OCI-LY3 (cell line): ENCODE measurements around the gene TMCO6.
"Not testable (repeated sequence)": the region's sequence is repeated elsewhere in the genome, so short reads cannot be mapped to it uniquely, and the experiment has no call there.

Experiments used
- H2AFZ ChIP-seq: fragments of 200-600, 300-600 bp; shearing (Covaris generic); 2 replicates; pipeline ENCODE4 v1.6.0; 2014; ENCODE audit warnings: antibody characterized with exemption, low read depth, low read length
- H3K27ac ChIP-seq: fragments of 200-600, 300-600 bp; sonication (generic); 2 replicates; pipeline ENCODE4 v1.5.1; 2014; ENCODE audit warnings: mild to moderate bottlenecking, low read length, moderate library complexity, mixed read lengths
- H3K27me3 ChIP-seq: fragments of 200-600, 300-600 bp; sonication (generic); 2 replicates; pipeline ENCODE4 v1.6.1; 2014; ENCODE audit warnings: low read depth, low read length, mixed read lengths
- H3K36me3 ChIP-seq: fragments of 200-600, 300-600 bp; sonication (generic); replicated peaks from 2 replicates; pipeline ENCODE3; 2014; ENCODE audit warnings: low read depth, low read length, mixed read lengths
- H3K4me1 ChIP-seq: fragments of 300-600, 200-600 bp; sonication (generic); 2 replicates; pipeline ENCODE4 v1.6.1; 2014; ENCODE audit warnings: low read length, mixed read lengths
- H3K4me2 ChIP-seq: fragments of 200-600, 300-600 bp; sonication (generic); 2 replicates; pipeline ENCODE4 v1.6.1; 2014; ENCODE audit warnings: low read length, mixed read lengths
- H3K4me3 ChIP-seq: fragments of 300-600, 200-600 bp; sonication (generic); 2 replicates; pipeline ENCODE4 v1.5.1; 2014; ENCODE audit warnings: antibody characterized with exemption, mild to moderate bottlenecking, low read length, moderate library complexity
- H3K79me2 ChIP-seq: fragments of 300-600, 200-600 bp; shearing (Covaris generic); 2 replicates; pipeline ENCODE4 v1.6.1; 2014; ENCODE audit warnings: mild to moderate bottlenecking, low read length, mixed read lengths
- H3K9ac ChIP-seq: fragments of 300-600, 200-600 bp; shearing (Covaris generic); 2 replicates; pipeline ENCODE4 v1.6.0; 2014; ENCODE audit warnings: mild to moderate bottlenecking, low read length, moderate library complexity
- H3K9me3 ChIP-seq: fragments of 200-600, 300-600 bp; shearing (Covaris generic); 2 replicates; pipeline ENCODE4 v1.6.1; 2014; ENCODE audit warnings: low read length, mixed read lengths; ENCODE audit not compliant: insufficient read depth
- H4K20me1 ChIP-seq: fragments of 200-600, 300-600 bp; sonication (generic); 2 replicates; pipeline ENCODE4 v1.6.1; 2016; ENCODE audit warnings: low read length, mixed read lengths; ENCODE audit not compliant: insufficient read depth
- EZH2phosphoT487 ChIP-seq: fragments of 200-600 bp; shearing (Covaris generic); IDR thresholded peaks from 2 replicates; pipeline ENCODE4 v1.6.1; 2018; ENCODE audit warnings: antibody characterized with exemption, mixed run types, low read depth
- TF ChIP-seq, protein P1 (sequence below): fragments of 200-600, 300-600 bp; sonication (generic); IDR thresholded peaks from 2 replicates; pipeline ENCODE4 v1.5.1; 2014; ENCODE audit warnings: antibody characterized with exemption, low read length, low read depth

TMCO6 gene

DNA sequence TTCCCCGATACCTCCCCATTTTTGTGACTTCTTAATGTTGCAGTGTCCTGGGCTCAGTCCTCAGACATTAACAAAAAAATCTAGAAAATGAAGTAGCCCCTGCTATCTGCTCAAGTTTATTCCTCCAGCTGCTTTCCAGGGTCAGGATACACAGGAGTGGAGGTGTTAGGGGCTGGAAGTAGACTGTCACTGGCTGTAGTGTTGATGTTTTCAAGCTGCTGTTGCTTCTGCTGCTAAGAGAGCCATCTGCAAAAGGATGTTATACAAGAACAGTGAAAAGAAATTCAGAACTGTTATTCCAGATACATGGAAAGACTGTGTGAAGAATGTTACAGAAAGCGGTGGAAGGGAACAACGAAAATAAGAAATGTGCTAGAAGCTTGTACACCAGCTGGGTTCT is 16.9 kb upstream of the TMCO6 start:
- Histone ChIP-seq H3K9ac (no peak overlapping the region), H3K9me3 (0 out of 2 replicates have a peak, but pooled peaks cover 4% of the 10 kb centered on the region), H3K79me2 (no peaks in the 10 kb centered on the region), H3K36me3 (no peaks in the 10 kb centered on the region), H3K27me3 (no peaks in the 10 kb centered on the region), H3K27ac (no peak overlapping the region), H4K20me1 (no peaks in the 10 kb centered on the region), H3K4me1 (no peaks in the 10 kb centered on the region), H3K4me3 (no peak overlapping the region), H2AFZ (no peak overlapping the region), H3K4me2 (no peak overlapping the region)
- no peak for TF ChIP-seq EZH2phosphoT487
- TF ChIP-seq, protein P1, sequence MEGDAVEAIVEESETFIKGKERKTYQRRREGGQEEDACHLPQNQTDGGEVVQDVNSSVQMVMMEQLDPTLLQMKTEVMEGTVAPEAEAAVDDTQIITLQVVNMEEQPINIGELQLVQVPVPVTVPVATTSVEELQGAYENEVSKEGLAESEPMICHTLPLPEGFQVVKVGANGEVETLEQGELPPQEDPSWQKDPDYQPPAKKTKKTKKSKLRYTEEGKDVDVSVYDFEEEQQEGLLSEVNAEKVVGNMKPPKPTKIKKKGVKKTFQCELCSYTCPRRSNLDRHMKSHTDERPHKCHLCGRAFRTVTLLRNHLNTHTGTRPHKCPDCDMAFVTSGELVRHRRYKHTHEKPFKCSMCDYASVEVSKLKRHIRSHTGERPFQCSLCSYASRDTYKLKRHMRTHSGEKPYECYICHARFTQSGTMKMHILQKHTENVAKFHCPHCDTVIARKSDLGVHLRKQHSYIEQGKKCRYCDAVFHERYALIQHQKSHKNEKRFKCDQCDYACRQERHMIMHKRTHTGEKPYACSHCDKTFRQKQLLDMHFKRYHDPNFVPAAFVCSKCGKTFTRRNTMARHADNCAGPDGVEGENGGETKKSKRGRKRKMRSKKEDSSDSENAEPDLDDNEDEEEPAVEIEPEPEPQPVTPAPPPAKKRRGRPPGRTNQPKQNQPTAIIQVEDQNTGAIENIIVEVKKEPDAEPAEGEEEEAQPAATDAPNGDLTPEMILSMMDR: no peak

DNA sequence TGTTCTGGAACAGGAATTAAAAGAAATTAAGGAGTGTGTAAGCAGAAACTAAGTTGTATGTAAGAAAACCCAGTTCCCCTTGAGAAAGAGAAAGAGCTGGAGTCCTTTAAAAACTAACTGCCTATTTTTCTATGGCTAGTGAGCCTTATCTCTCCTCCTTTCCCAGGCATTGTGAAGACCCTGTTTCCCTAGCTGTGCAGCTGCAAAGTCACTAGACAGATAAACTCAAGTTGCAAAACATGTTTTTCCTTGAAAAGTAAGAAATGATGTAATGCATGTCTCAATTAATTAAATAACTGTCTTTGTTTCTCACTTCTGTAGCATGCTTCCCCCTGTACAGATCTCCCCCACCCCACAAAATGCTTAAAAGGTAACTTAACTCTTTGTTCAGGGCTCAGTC is 16.2 kb upstream of the TMCO6 start:
- not testable (repeated sequence) for H2AFZ ChIP-seq, H3K27ac ChIP-seq, H3K79me2 ChIP-seq, H3K9me3 ChIP-seq, H3K36me3 ChIP-seq, H3K4me2 ChIP-seq, H4K20me1 ChIP-seq, H3K4me1 ChIP-seq, H3K4me3 ChIP-seq, H3K9ac ChIP-seq, H3K27me3 ChIP-seq

DNA sequence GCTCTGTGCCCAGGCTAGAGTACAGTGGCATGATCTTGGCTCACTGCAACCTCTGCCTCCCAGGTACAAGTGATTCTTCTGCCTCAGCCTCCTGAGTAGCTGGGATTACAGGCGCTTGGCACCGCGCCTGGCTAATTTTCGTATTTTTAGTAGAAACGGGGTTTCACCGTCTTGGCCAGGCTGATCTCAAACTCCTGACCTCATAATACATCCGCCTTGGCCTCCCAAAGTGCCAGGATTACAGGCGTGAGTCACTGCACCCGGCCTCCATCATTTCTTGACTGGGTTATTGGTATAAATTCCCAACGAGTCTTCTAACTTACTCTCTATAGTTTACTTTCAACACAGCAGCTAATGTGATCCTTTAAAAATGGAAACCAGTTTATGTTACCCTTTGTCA is 14.4 kb upstream of the TMCO6 start:
- not testable (repeated sequence) for H3K4me1 ChIP-seq, H2AFZ ChIP-seq, H3K9ac ChIP-seq, H3K4me3 ChIP-seq, H3K9me3 ChIP-seq, H3K27ac ChIP-seq, H3K4me2 ChIP-seq, H4K20me1 ChIP-seq, H3K27me3 ChIP-seq, H3K79me2 ChIP-seq, H3K36me3 ChIP-seq

DNA sequence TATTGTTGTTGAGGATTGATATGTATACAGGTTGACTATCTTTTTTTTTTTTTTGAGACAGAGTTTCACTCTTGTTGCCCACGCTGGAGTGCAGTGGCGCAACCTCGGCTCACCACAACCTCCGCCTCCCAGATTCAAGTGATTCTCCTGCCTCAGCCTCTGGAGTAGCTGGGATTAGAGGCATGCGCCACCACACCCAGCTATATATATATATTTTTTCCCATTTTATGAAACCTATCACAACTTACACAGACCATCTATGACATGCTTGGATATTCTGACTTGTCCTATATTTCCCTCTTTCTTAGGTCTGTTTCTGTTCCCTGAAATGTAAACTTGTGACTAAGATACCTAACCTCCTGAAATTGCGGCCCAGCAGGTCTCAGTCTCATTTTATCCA is 11.3 kb upstream of the TMCO6 start:
- Histone ChIP-seq H3K4me1 (no peaks in the 10 kb centered on the region), H3K36me3 (no peaks in the 10 kb centered on the region), H2AFZ (no peak overlapping the region), H3K27ac (no peak overlapping the region), H3K9me3 (0 out of 2 replicates have a peak, but pooled peaks cover 6% of the 10 kb centered on the region), H3K4me3 (no peak overlapping the region), H3K9ac (no peak overlapping the region), H4K20me1 (no peaks in the 10 kb centered on the region), H3K4me2 (no peak overlapping the region), H3K27me3 (no peaks in the 10 kb centered on the region), H3K79me2 (no peaks in the 10 kb centered on the region)
- TF ChIP-seq EZH2phosphoT487: no peak
- TF ChIP-seq, protein P1: no peak

DNA sequence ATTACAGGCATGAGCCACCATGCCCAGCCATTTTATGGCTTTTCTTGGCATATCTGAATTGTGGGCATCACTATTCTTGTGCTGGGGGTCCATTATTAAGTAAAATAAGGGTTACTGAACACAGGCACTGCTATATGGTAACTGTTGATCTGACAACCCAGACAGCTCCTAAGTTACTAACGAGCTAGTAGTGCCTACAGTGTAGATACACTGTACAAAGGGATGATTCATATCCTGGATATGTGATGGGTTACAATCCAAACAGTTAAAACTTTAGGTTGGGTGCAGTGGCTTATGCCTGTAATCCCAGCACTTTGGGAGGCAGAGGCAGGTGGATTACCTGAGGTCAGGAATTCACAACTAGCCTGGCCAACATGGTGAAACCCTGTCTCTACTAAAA is 10.5 kb upstream of the TMCO6 start:
- H3K27ac ChIP-seq: no peak overlapping the region

More for the DNA sequence above, 10.5 kb upstream of the TMCO6 start:
- no peak overlapping the region for H3K4me2 ChIP-seq
- H3K27me3 ChIP-seq: no peaks in the 10 kb centered on the region
- 0 out of 2 replicates have a peak, but pooled peaks cover 6% of the 10 kb centered on the region for H3K9me3 ChIP-seq
- no peak overlapping the region for H3K9ac ChIP-seq
- H3K79me2 ChIP-seq: no peaks in the 10 kb centered on the region
- no peaks in the 10 kb centered on the region for H3K4me1 ChIP-seq
- H2AFZ ChIP-seq: no peak overlapping the region
- no peaks in the 10 kb centered on the region for H4K20me1 ChIP-seq
- H3K36me3 ChIP-seq: no peaks in the 10 kb centered on the region
- TF ChIP-seq, protein P1: no peak
- no peak for TF ChIP-seq EZH2phosphoT487
- no peak overlapping the region for H3K4me3 ChIP-seq
